Transverse colon (tissue), 4 donors: ENCODE data around the gene SLC13A3.

ENCODE experiments used
- EP300 ChIP-seq: sonication (generic); formaldehyde crosslinking; IDR thresholded peaks from one replicate; pipeline ENCODE4 v1.6.1; 2017; ENCODE audit warnings: antibody characterized with exemption, low read depth
- POLR2A ChIP-seq: fragments of 450-650 bp; IDR thresholded peaks from one replicate; pipeline ENCODE4 v1.6.1; 2016; ENCODE audit warnings: antibody characterized with exemption, mild to moderate bottlenecking, moderate library complexity
- POLR2AphosphoS5 ChIP-seq, 3 donors: sonication (generic); formaldehyde crosslinking; IDR thresholded peaks; one replicate each; pipeline ENCODE4 v1.6.1; 2016; ENCODE audit warnings: antibody characterized with exemption in 3 of 3
- TF ChIP-seq, protein P1 (sequence below), 5 experiments: fragments of 200-600 bp in 3 of 5; fragments of 450-650 bp in 2 of 5; sonication (generic) in 3 of 5; IDR thresholded peaks; 1 replicate in 2 of 5; 2 replicates in 3 of 5; pipeline ENCODE4 v1.5.1; 2016 to 2017; ENCODE audit warnings: antibody characterized with exemption in 5 of 5, inconsistent platforms in 3 of 5, mild to moderate bottlenecking in 2 of 5, moderate library complexity in 1 of 5

GRCh38 chr20:46652699-46653098 lies 1.4 kb upstream of the SLC13A3 start:
- TF ChIP-seq POLR2A (no peak), POLR2AphosphoS5 (IDR thresholded peaks at IDR 0.05) (no peak), EP300 (no peak)
- TF ChIP-seq, protein P1, sequence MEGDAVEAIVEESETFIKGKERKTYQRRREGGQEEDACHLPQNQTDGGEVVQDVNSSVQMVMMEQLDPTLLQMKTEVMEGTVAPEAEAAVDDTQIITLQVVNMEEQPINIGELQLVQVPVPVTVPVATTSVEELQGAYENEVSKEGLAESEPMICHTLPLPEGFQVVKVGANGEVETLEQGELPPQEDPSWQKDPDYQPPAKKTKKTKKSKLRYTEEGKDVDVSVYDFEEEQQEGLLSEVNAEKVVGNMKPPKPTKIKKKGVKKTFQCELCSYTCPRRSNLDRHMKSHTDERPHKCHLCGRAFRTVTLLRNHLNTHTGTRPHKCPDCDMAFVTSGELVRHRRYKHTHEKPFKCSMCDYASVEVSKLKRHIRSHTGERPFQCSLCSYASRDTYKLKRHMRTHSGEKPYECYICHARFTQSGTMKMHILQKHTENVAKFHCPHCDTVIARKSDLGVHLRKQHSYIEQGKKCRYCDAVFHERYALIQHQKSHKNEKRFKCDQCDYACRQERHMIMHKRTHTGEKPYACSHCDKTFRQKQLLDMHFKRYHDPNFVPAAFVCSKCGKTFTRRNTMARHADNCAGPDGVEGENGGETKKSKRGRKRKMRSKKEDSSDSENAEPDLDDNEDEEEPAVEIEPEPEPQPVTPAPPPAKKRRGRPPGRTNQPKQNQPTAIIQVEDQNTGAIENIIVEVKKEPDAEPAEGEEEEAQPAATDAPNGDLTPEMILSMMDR (IDR thresholded peaks at IDR 0.05): no peak
